K562 (cell line): ENCODE measurements around the gene SLC16A6. TPM values are rescaled to one million over a fixed set of nuclear protein-coding genes. Genes with fewer than 3 reads are reported as not detected.

Experiments used
- CXXC5 ChIP-seq: fragments of 250-450 bp; sonication (Bioruptor Pico); IDR thresholded peaks from 2 replicates; pipeline ENCODE4 v1.8.0; 2022; ENCODE audit warnings: inconsistent platforms, mild to moderate bottlenecking, moderate library complexity
- E2F3 ChIP-seq: fragments of 250-450 bp; sonication (Bioruptor Pico); IDR thresholded peaks from 2 replicates; pipeline ENCODE4 v1.4.0; 2020; ENCODE audit warnings: mild to moderate bottlenecking
- EP300 ChIP-seq: IDR thresholded peaks from 2 replicates; pipeline ENCODE4 v1.6.1; 2012; ENCODE audit warnings: low read length, improper control_type of control experiment
- ERF ChIP-seq: fragments of 450-650 bp; formaldehyde crosslinking; IDR thresholded peaks from 2 replicates; pipeline ENCODE4 v1.4.0; 2020; ENCODE audit warnings: mild to moderate bottlenecking, mixed read lengths
- FIP1L1 ChIP-seq: fragments of 200-400 bp; formaldehyde crosslinking; IDR thresholded peaks from 2 replicates; pipeline ENCODE4 v1.6.1; 2018; ENCODE audit warnings: mild to moderate bottlenecking, low read depth, low read length; ENCODE audit not compliant: poor library complexity, severe bottlenecking
- FOXJ2 ChIP-seq: fragments of 200-800 bp; sonication (Bioruptor generic); IDR thresholded peaks from 2 replicates; pipeline ENCODE4 v1.6.1; 2016; ENCODE audit warnings: missing genetic modification characterization, missing compliant biosample characterization
- FOXP1 ChIP-seq: sonication (generic); formaldehyde crosslinking; IDR thresholded peaks from 2 replicates; pipeline ENCODE4 v1.8.0; 2022; ENCODE audit warnings: mild to moderate bottlenecking, missing genetic modification reagents
- FUS ChIP-seq: fragments of 200-400 bp; formaldehyde crosslinking; optimal IDR thresholded peaks from 2 replicates; pipeline ENCODE3; 2017; ENCODE audit warnings: low read depth, low read length
- HINFP ChIP-seq: fragments of 450-650 bp; conservative IDR thresholded peaks from 2 replicates; pipeline ENCODE4 v1.6.1; 2016; ENCODE audit warnings: missing genetic modification characterization, low read depth, mild to moderate bottlenecking, control low read depth, missing compliant biosample characterization
- JUN ChIP-seq, 2 experiments: sonication (generic) in 1 of 2; formaldehyde crosslinking in 1 of 2; IDR thresholded peaks; 2 replicates each; pipeline versions ENCODE4 v1.6.1 to v1.8.0; 2012 to 2022; ENCODE audit warnings: borderline replicate concordance in 2 of 2, mild to moderate bottlenecking in 2 of 2, improper control_type of control experiment in 1 of 2, low read depth in 1 of 2, low read length in 1 of 2, missing genetic modification reagents in 1 of 2
- NONO ChIP-seq, 2 experiments: fragments of 200-400 bp in 1 of 2; fragments of 450-650 bp in 1 of 2; formaldehyde crosslinking in 1 of 2; IDR thresholded peaks; 2 replicates each; pipeline ENCODE4 v1.6.1; 2017; ENCODE audit warnings: low read depth in 2 of 2, mild to moderate bottlenecking in 2 of 2, moderate library complexity in 2 of 2, low read length in 1 of 2
- OTX1 ChIP-seq: fragments of 450-650 bp; formaldehyde crosslinking; IDR thresholded peaks from 2 replicates; pipeline ENCODE4 v1.4.0; 2022; ENCODE audit warnings: mild to moderate bottlenecking
- PHF8 ChIP-seq: fragments of 200-600 bp; sonication (generic); IDR thresholded peaks from 2 replicates; pipeline ENCODE4 v1.6.1; 2012; ENCODE audit warnings: mixed run types, mild to moderate bottlenecking, inconsistent platforms, low read length, moderate library complexity, borderline replicate concordance
- POLR2AphosphoS5 ChIP-seq: IDR thresholded peaks from 2 replicates; pipeline ENCODE4 v1.6.1; 2011; ENCODE audit warnings: mild to moderate bottlenecking, low read depth, low read length, moderate library complexity; ENCODE audit not compliant: control insufficient read depth, insufficient read depth
- RBM15 ChIP-seq: fragments of 200-400 bp; formaldehyde crosslinking; IDR thresholded peaks from 2 replicates; pipeline ENCODE4 v1.6.1; 2018; ENCODE audit warnings: mild to moderate bottlenecking, low read length, moderate library complexity; ENCODE audit not compliant: insufficient read depth
- RNF2 ChIP-seq: sonication (generic); IDR thresholded peaks from 2 replicates; pipeline ENCODE4 v1.6.1; 2016
- SLC30A9 ChIP-seq: fragments of 250-450 bp; sonication (Bioruptor Pico); IDR thresholded peaks from 2 replicates; pipeline ENCODE4 v1.8.0; 2022; ENCODE audit warnings: mild to moderate bottlenecking, moderate library complexity
- SMAD1 ChIP-seq: fragments of 150-350 bp; IDR thresholded peaks from 2 replicates; pipeline ENCODE4 v1.6.1; 2014; ENCODE audit warnings: low read length, low read depth; ENCODE audit not compliant: partially characterized antibody
- STAG1 ChIP-seq: sonication (generic); formaldehyde crosslinking; IDR thresholded peaks from 2 replicates; pipeline ENCODE4 v1.5.0; 2020; ENCODE audit warnings: missing genetic modification reagents, borderline replicate concordance
- TCF7L2 ChIP-seq: fragments of 150-350 bp; IDR thresholded peaks from 2 replicates; pipeline ENCODE4 v1.6.1; 2016; ENCODE audit warnings: low read depth, mild to moderate bottlenecking, low read length, moderate library complexity
- TFAM ChIP-seq: fragments of 250-450 bp; sonication (Bioruptor Pico); conservative IDR thresholded peaks from 2 replicates; pipeline ENCODE4 v1.5.0; 2021; ENCODE audit warnings: mild to moderate bottlenecking, moderate library complexity
- ZBTB5 ChIP-seq: fragments of 450-650 bp; IDR thresholded peaks from 2 replicates; pipeline ENCODE4 v1.6.1; 2017; ENCODE audit warnings: antibody characterized with exemption
- ZFX ChIP-seq: sonication (generic); formaldehyde crosslinking; IDR thresholded peaks from 2 replicates; pipeline ENCODE4 v1.8.0; 2022; ENCODE audit warnings: mild to moderate bottlenecking, missing genetic modification reagents, moderate library complexity
- ZKSCAN8 ChIP-seq: fragments of 200-800 bp; sonication (Bioruptor generic); IDR thresholded peaks from 2 replicates; pipeline ENCODE4 v1.6.1; 2016; ENCODE audit warnings: missing genetic modification characterization, missing compliant biosample characterization
- ZNF197 ChIP-seq: fragments of 200-800 bp; sonication (Bioruptor generic); IDR thresholded peaks from 2 replicates; pipeline ENCODE4 v1.6.1; 2016; ENCODE audit warnings: low read depth, missing genetic modification characterization, missing compliant biosample characterization
- polyA plus RNA-seq, 8 experiments: library from polyadenylated mRNA; depleted of rRNA in 4 of 8; stranded (reverse) in 5 of 8; unstranded in 3 of 8; fragments of >200 nt; fragmentation: Nextera tagmentation in 2 of 8; fragmentation: Illumina TruSeq in 1 of 8; extraction: Ambion mirVana in 2 of 8; extraction: Trizol in 1 of 8; gene quantifications; 2 replicates each; pipeline versions ENCODE4 v1.2.1 to v1.2.3, GENCODE V29; 2011 to 2014; ENCODE audit warnings: inconsistent platforms in 1 of 8, missing spikeins in 1 of 8
- total RNA-seq, 7 experiments: library from RNA; depleted of rRNA in 6 of 7; stranded (reverse); fragments of >200 nt in 6 of 7; fragmentation: Illumina TruSeq in 2 of 7; extraction: Trizol in 2 of 7; gene quantifications; 2 replicates each; pipeline versions ENCODE4 v1.2.1 to v1.2.3, GENCODE V29; 2011 to 2021; ENCODE audit warnings: low replicate concordance in 1 of 7

The SLC16A6 gene
- total and polyA plus RNA-seq, 9 of the 15 experiments (the other 6 are each of a cell fraction or from before 2014, with no cell fraction given): 0.05 to 0.31 (median 0.15) TPM

GRCh38 chr17:68290955-68291835 is at the start of gene SLC16A6, which contains the start of gene ARSG (continued):
- TF ChIP-seq FUS: peak; percentile 14
- TF ChIP-seq PHF8: peak; percentile 51; the same call in 1 of the 2 replicates
- TF ChIP-seq JUN (IDR thresholded peaks at IDR 0.05; ENCODE audit: borderline replicate concordance, low read depth, low read length): peak; percentile 18; the same call in 1 of the 2 replicates
- no peak for TF ChIP-seq JUN (CRISPR knock-in tag; IDR thresholded peaks at IDR 0.05; ENCODE audit: borderline replicate concordance)
- TF ChIP-seq SLC30A9 (CRISPR knock-in tag): no peak
- 0 out of 2 replicates have a peak, but pooled peaks have one; percentile 24 for TF ChIP-seq POLR2AphosphoS5
- peak; percentile 67; the same call in 1 of the 2 replicates for TF ChIP-seq ZKSCAN8 (CRISPR knock-in tag)
- no peak for TF ChIP-seq TFAM (CRISPR knock-in tag)
- TF ChIP-seq EP300: no peak
- TF ChIP-seq OTX1 (CRISPR knock-in tag): no peak
- peak; percentile 25; the same call in 1 of the 2 replicates for TF ChIP-seq E2F3 (CRISPR knock-in tag)
- no peak for TF ChIP-seq HINFP (tag)
- TF ChIP-seq SMAD1: no peak
- TF ChIP-seq ZFX (CRISPR knock-in tag): peak; percentile 21; the same call in 1 of the 2 replicates
- no peak for TF ChIP-seq TCF7L2
- no peak for TF ChIP-seq FOXJ2
- TF ChIP-seq NONO (IDR thresholded peaks at IDR 0.05; ENCODE audit: low read depth in 2 of 2, low read length in 1 of 2): peak in 1 of 2 experiments; percentile 41; a peak in 3 of 4 replicates
- no peak for TF ChIP-seq FIP1L1
- TF ChIP-seq RNF2: no peak
- TF ChIP-seq STAG1 (CRISPR knock-in tag): no peak
- TF ChIP-seq CXXC5 (CRISPR knock-in tag): peak; percentile 80
- TF ChIP-seq ZNF197 (CRISPR knock-in tag): peak; percentile 66; the same call in 1 of the 2 replicates
- no peak for TF ChIP-seq ZBTB5
- TF ChIP-seq FOXP1 (CRISPR knock-in tag): no peak
- TF ChIP-seq RBM15: no peak
- peak; percentile 71 for TF ChIP-seq ERF (CRISPR knock-in tag)
